Raji (cell line): Measurements from ENCODE around the gene CREB5.

ENCODE experiments used
- POLR2A ChIP-seq: IDR thresholded peaks from 2 replicates; pipeline ENCODE4 v1.6.1; 2011; ENCODE audit warnings: low read depth, low read length, control low read depth; ENCODE audit not compliant: insufficient read depth

CREB5 gene

DNA sequence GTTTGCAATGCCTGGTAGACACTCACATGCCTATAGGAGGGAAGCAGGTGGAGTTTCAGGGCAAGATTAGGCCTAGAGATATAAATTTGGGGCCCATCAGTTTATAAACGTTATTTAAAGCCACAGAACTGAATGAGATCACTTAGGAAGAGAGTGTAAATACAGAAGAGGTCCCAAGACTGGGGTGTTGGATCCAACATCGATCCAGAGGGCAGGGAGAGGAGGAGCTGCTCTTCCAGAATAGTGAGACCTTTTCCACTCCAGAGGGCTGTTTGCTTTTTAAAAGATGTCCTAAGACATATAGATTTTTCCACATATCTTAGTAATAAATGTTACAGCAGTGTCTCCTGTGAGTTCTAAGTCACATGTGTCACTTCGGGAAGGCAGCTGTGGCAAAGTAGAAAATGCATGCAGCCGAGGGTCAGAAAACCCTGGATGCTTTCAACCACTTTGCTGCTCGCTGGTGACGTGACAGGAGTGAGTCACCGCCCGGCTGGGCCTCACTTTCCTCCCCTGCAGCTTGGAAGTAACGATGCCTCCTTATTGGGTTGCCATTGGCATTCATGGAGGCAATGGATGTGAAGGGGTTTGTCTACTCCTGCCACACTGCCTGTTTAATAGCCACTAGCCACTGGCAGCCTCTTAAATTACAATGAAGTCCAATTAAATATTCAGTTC lies 450.4 kb downstream of the CREB5 start:
- no peak for TF ChIP-seq POLR2A

- no peak for TF ChIP-seq POLR2A
Observed at GRCh38 chr7:28865601-28866144, 453.4 kb downstream of the CREB5 start.

DNA sequence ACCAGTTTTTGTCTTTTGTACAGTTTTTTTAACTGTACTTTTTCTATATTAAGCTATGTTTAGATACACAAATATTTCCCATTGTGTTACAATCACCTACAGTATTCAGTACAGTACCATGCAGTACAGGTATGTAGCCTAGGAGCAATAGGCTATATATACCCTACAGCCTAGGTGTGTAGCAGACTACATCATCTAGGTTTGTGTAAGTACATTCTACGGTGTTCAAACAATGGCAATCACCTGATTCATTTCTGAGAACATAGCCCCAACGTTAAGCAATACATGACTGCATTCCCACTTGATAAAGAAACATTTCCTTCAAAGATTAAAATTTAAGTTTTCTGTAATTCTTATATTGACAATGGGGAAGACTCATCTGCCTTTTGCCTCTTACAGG lies 456.4 kb downstream of the CREB5 start:
- TF ChIP-seq POLR2A: no peak

DNA sequence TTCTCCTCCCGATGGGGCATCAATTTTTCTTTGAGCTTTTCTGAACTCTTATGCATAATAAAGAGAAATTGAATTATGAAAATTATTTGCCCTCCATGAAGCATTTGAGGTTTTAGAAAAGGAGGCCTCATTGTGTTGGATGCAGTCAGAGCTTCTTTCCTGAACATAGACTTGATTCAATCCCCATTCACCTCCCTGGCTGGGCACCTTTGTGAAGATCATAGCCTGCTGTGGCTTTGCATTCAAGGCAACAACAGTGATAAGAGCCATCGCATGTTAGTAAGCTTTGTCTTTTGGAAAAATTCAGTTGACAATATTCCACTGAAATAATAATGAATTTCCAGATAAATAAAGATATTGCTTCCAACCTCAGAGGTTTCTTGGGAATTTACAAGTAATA lies 458.8 kb downstream of the CREB5 start:
- TF ChIP-seq POLR2A: no peak

GRCh38 chr7:28871631-28872030 lies 459.3 kb downstream of the CREB5 start:
- no peak for TF ChIP-seq POLR2A

DNA sequence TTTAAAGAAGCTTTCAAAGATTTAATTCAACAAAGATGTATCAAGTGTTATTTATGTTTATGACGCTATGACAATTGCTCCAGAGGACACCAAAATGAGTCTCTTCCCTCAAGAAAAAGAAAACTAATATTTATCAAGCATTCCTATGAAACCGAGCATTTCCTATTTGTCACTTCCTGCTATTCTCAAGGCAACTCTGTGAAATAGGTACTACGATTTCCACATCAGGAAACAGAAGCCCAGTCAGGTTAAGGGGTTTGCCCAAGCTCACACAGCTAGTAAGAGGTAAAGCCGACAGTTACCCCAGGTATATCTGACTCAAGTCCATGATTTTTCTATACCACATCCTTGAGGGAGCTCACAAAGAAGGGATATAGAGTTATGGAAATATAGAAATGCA lies 459.9 kb downstream of the CREB5 start:
- no peak for TF ChIP-seq POLR2A

DNA sequence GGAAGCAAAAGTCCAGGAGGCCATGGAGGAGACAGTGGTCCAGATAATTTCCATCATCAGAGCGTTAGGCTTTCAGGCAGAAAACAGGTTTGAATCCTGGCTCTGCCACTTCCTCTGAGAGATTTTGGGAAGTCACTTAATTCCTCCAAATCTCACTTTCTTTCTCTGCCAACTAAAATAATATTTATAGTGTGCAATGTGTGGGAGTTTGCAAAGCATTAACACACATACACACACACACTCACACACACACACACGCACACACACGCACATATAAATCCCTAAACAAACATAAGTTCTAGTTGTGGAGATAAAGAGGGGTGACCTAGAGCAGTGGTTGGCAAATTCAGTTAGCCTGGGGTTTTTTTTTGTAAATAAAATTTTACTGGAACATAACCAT lies 461.0 kb downstream of the CREB5 start:
- no peak for TF ChIP-seq POLR2A

DNA sequence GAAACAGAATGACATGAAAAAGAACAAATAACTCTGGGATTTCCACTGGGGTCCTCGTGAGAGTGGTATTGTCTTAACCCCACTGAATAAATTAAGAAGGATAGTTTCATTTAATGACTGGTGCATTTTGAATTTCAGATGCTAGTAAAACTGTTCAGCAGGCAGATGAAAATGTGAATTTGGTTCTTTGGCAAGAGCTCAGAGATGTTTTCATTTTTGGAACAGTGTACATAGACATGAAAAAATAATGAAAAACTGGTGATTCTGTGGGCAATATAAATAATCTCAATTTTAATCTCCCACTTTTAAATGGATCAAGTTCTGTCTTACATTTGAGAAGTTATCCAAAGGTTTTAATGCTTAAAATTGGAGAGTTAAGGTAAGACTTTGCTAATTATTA lies 461.7 kb downstream of the CREB5 start:
- no peak for TF ChIP-seq POLR2A
